Body of pancreas (tissue), 4 donors: ENCODE measurements around the gene S100A14. TPM values are rescaled to one million over a fixed set of nuclear protein-coding genes. Genes with fewer than 3 reads are reported as not detected.
A peak's percentile ranks its signal among the peaks of the same experiment; 100 is the strongest.

Experiments
- ATAC-seq: fragments of 150-250 bp; one replicate; pipeline ENCODE4 v1.9.1; 2016
- DNase-seq, 4 donors: peaks; one replicate each; pipeline ENCODE4 v3.0.0-alpha.2; 2019
- H3K27ac ChIP-seq, 4 donors: fragments of 200-600 bp; sonication (generic); 1 replicate in 3 of 4; 2 replicates in 1 of 4; pipeline versions ENCODE4 v1.5.1 to v1.6.1; 2016 to 2019; ENCODE audit warnings: mild to moderate bottlenecking in 1 of 4, mixed read lengths in 1 of 4, moderate library complexity in 1 of 4
- H3K27me3 ChIP-seq, 2 donors: fragments of 200-600 bp; sonication (generic); one replicate each; pipeline ENCODE4 v1.6.0; 2016; ENCODE audit warnings: mild to moderate bottlenecking in 1 of 2
- H3K36me3 ChIP-seq, 2 donors: fragments of 200-600 bp; sonication (generic); replicated peaks in 1 of 2; 2 replicates each; pipeline ENCODE4 v1.5.1; 2016; ENCODE audit warnings: low read depth in 2 of 2; ENCODE audit not compliant: insufficient read depth in 1 of 2
- H3K4me1 ChIP-seq: fragments of 200-600 bp; sonication (generic); one replicate; pipeline ENCODE4 v1.6.0; 2016
- H3K4me3 ChIP-seq, 2 donors: fragments of 200-600 bp; sonication (generic); 1 replicate in 1 of 2; 2 replicates in 1 of 2; pipeline ENCODE4 v1.5.1; 2016 to 2019
- H3K9me3 ChIP-seq, 3 donors: fragments of 200-600 bp; sonication (generic); 1 replicate in 2 of 3; 2 replicates in 1 of 3; pipeline ENCODE4 v1.5.1; 2016
- POLR2A ChIP-seq, 3 donors: fragments of 450-650 bp; IDR thresholded peaks; one replicate each; pipeline ENCODE4 v1.6.1; 2016; ENCODE audit warnings: antibody characterized with exemption in 3 of 3, mild to moderate bottlenecking in 2 of 3
- WGBS, 2 donors: methylation state at CpG; one replicate each; pipeline ENCODE4 v1.1.5; 2017; 5-methylcytosine and 5-hydroxymethylcytosine counted together
- intact Hi-C: fragments of 100-400 bp; cut with DNase I; formaldehyde crosslinking; loops from one replicate; pipeline ENCODE4 v1.15.1; 2023
- total RNA-seq, 2 donors: library from RNA; depleted of rRNA; stranded (reverse); fragments of >200 nt; gene quantifications; one replicate each; pipeline ENCODE4 v1.1.0, GENCODE V29; 2016
- TF ChIP-seq, protein P1 (sequence below), 7 experiments: fragments of 450-650 bp in 4 of 7; fragments of 200-600 bp in 3 of 7; sonication (generic) in 3 of 7; IDR thresholded peaks; one replicate each; pipeline ENCODE4 v1.5.1; 2016 to 2019; ENCODE audit warnings: antibody characterized with exemption in 7 of 7

S100A14 gene
- total RNA-seq, 2 donors from 2014 or later: 12.2 to 30.4 TPM

DNA sequence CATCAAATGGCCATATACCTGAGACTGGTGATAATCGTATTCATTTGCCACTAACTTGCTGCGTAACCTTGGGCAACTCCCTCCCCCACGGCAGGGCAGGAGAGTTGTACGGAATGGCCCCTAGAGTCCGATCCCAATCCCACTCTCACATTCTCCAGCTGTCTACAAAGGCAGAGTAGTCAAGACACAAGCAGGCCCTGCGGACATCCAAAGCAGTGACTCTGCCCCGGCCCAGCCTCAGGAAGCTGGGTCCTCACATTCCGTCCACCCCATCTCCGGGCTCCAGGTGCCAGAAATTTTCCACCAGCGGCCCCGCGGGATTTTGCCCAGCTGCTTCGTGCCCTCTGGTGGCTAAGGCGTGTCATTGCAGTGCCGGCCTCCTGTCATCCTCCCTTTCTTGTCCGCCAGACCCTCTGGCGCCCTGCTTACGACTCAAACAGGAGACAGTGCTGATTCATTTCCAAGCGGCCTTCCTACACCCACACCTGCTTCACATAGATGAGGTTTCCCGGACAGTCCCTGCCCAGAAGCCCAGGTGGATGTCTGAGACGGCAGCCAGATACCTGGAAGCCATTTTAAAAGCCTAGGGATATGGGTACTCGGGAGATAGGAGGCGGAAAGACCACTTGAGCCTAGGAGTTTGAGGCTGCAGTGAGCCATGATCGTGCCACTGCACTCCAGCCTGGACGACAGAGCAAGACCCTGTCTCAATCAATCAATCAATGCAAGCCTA, 47.6 kb downstream of the S100A14 start:
- Histone ChIP-seq H3K4me1 (peaks cover 40% of the 10 kb centered on the region), H3K27me3 (no peaks in the 10 kb centered on the region), H3K9me3 (no peaks in the 10 kb centered on the region), H3K27ac (peak overlapping the region; percentile 9 to 83 (median 36)), H3K36me3 (no peaks in the 10 kb centered on the region), H3K4me3 (no peak overlapping the region)
- ATAC-seq (peak; percentile 57), DNase-seq (peak; percentile 85 to 90 (median 86))
- intact Hi-C loops: loop anchor here (5.0 kb wide), 1 partner anchor 41 kb away; no protein-coding TSS in a partner anchor
- 4 to 9% methylated on average over 21 to 25 of the region's 25 CpGs for WGBS, 2 donors
- no peak for TF ChIP-seq POLR2A (IDR thresholded peaks at IDR 0.05)
- TF ChIP-seq, protein P1, sequence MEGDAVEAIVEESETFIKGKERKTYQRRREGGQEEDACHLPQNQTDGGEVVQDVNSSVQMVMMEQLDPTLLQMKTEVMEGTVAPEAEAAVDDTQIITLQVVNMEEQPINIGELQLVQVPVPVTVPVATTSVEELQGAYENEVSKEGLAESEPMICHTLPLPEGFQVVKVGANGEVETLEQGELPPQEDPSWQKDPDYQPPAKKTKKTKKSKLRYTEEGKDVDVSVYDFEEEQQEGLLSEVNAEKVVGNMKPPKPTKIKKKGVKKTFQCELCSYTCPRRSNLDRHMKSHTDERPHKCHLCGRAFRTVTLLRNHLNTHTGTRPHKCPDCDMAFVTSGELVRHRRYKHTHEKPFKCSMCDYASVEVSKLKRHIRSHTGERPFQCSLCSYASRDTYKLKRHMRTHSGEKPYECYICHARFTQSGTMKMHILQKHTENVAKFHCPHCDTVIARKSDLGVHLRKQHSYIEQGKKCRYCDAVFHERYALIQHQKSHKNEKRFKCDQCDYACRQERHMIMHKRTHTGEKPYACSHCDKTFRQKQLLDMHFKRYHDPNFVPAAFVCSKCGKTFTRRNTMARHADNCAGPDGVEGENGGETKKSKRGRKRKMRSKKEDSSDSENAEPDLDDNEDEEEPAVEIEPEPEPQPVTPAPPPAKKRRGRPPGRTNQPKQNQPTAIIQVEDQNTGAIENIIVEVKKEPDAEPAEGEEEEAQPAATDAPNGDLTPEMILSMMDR (IDR thresholded peaks at IDR 0.05): peak; percentile 96 to 99 (median 97)

DNA sequence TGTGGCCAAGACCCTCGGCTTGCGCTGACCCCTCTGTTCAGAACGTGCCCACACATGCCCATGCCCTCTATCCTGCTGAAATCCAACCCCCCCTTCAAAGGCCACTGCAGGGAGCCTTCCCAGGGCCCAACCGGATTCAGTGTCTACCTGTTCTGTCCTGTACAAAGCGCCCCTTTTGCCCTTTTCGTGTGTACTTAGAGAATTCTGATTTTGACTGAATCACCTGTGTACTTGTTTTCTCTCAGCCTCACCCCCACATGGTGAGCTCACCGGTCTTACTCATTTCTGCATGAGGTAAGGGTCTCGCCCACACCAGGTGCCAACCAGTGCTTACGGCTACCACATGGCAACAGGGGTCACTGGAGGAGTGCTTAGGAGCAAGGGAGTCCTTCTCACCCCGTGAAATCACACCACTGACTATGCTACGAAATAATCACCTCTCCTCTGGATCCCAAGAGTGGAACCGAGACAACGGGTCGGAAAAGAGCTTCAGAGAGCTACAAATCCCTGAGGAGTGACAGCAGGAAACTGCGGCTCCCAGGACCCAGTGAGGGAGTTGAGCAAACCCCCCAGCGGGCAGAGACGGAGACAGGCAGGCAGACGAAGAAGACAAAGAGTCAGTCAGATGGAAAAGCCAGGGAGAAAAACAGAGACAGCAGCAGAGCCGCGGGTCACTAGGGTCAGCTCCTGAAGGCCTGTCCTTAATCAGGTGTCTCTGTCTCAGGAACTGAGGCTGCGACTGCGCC, 48.3 kb downstream of the S100A14 start:
- intact Hi-C loops: loop anchor here (5.0 kb wide), 1 partner anchor 40 kb away; no protein-coding TSS in a partner anchor
- WGBS, 2 donors: 73 to 78% methylated on average over 22 of the region's 22 CpGs
- no peak overlapping the region for H3K4me3 ChIP-seq
- no peaks in the 10 kb centered on the region for H3K9me3 ChIP-seq
- H3K27ac ChIP-seq: peak overlapping the region; percentile 9 to 83 (median 30)
- TF ChIP-seq, protein P1 (IDR thresholded peaks at IDR 0.05): no peak
- TF ChIP-seq POLR2A (IDR thresholded peaks at IDR 0.05): no peak
- no peaks in the 10 kb centered on the region for H3K27me3 ChIP-seq
- H3K4me1 ChIP-seq: peaks cover 40% of the 10 kb centered on the region
- peak in 1 of 4 donors; percentile 15 for DNase-seq
- no peak for ATAC-seq
- no peaks in the 10 kb centered on the region for H3K36me3 ChIP-seq

DNA sequence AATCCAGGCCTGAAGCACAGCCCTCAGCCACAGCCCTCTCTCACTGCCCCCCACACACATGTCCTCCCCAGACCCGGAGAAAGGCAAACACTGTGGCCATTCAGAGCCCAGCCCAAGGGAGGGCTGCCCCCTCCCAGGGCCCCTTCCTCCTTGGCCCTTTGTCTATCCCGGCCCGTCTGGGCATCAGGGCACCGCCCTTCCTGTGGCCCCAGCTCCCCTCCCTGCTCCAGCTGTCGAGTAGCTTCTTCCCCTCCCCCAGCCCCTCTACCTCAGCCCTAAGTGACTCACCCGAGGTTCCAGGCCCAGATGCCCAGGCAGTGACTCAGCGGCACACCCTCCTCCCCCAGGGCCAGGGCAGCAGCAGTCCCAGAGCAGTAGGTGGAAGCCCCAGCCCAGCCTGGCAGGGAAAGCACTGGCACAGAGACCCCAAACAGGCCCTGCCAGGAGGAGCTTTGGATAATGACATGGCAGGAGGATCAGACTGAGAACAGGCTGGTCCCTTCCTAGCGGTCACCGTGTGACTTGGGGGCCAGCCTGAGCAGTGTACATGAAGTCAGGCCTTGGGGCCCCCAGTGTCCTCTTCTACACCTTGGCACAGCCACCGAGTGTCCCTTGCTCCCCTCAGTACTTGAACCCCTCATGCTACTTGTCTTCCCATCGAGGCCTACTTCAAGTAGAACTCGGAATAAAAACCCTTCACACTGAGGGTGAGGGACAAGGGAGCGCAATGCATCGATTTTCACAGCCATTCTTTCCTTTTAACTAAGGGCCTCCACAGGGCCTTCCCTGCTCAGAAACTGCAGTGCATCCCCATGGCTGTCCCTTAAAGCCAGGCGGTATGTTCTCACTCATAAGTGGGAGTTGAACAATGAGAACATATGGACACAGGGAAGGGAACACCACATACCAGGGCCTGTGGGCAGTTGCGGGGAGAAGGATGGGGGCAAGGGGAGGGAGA, 49.4 kb downstream of the S100A14 start:
- Histone ChIP-seq H3K36me3 (no peaks in the 10 kb centered on the region), H3K4me1 (peaks cover 33% of the 10 kb centered on the region), H3K9me3 (no peaks in the 10 kb centered on the region), H3K27me3 (no peaks in the 10 kb centered on the region), H3K27ac (peak overlapping the region; percentile 76 to 86 (median 82)), H3K4me3 (no peak overlapping the region)
- peak; percentile 84 to 99 (median 90) for DNase-seq
- TF ChIP-seq, protein P1 (IDR thresholded peaks at IDR 0.05): no peak
- peak; percentile 65 to 74 (median 73) for TF ChIP-seq POLR2A (IDR thresholded peaks at IDR 0.05)
- 52 to 66% methylated on average over 13 to 16 of the region's 16 CpGs for WGBS, 2 donors
- intact Hi-C loops: loop anchor here (5.0 kb wide), 1 partner anchor 39 kb away; no protein-coding TSS in a partner anchor
- peak; percentile 92 for ATAC-seq

DNA sequence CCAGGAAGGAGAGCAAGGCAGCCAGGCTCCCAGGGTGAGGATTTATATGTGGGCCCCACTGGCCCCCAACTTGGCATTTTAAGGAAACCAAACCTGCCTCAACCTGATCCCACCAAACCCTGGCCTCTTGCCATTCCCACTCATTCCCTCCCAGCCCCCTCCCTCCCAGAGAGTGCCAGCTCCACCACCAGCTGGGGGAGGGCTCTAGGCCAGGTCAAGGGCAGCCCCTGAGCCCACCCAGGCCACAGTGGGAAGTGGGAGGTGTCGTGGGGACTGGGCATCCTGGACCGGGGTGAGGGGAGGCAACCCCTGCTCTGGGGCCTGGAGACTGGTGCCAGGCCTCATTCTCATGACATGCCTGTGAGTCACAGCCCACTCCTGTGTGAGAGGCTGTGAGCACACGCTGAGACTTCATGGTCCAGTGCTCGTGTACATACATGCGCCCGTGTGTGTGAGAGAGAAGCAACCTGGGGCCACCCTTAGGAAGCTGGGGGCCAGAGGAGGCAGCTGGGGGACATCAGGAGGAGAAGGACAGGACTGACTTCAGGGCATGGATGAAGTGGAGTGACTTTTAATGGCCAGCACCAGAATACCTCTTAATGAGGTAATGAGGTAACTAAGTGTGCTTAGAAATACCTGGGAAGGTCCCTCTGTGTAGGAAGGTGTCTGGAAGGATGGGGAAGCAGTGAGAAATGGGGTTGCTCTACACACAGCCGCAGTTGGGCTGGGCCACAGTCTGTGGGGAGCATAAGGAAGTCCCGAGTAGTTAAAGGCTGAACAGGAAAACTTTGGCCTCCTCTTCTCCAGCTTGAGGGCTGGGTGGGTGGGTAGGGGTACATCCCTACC, 50.4 kb downstream of the S100A14 start, which contains the start of gene S100A2:
Gene S100A2 (minus strand): TSS at position 316 of the 846 bp plus-strand sequence. CDS start 1,967 bp downstream, outside the sequence.
- WGBS, 2 donors: 62 to 68% methylated on average over 4 to 8 of the region's 8 CpGs
- peak; percentile 7 for ATAC-seq
- Histone ChIP-seq H3K27me3 (no peaks in the 10 kb centered on the region), H3K36me3 (no peaks in the 10 kb centered on the region), H3K27ac (peak within 1 kb of the TSS; percentile 76 to 86 (median 82)), H3K4me1 (peaks cover 33% of the 10 kb centered on the region), H3K9me3 (no peaks in the 10 kb centered on the region), H3K4me3 (no peak within 1 kb of the TSS)
- TF ChIP-seq, protein P1 (IDR thresholded peaks at IDR 0.05): no peak
- TF ChIP-seq POLR2A (IDR thresholded peaks at IDR 0.05): no peak
- intact Hi-C loops: loop anchor here (5.0 kb wide), 1 partner anchor 38 kb away; no protein-coding TSS in a partner anchor
- peak in 2 of 4 donors; percentile 40 to 57 for DNase-seq
